K562 (cell line): Measurements from ENCODE around the gene ZNF286A. TPM values are rescaled to one million over a fixed set of nuclear protein-coding genes. Genes with fewer than 3 reads are reported as not detected.

ENCODE experiments used
- CHD7 ChIP-seq: fragments of 200-600 bp; sonication (generic); IDR thresholded peaks from one replicate; pipeline ENCODE4 v1.6.1; 2012; ENCODE audit warnings: mild to moderate bottlenecking, low read depth, low read length, inconsistent platforms
- JUND ChIP-seq, 2 experiments: IDR thresholded peaks; 2 replicates in 1 of 2; 3 replicates in 1 of 2; pipeline ENCODE4 v1.6.1; 2011; ENCODE audit warnings: borderline replicate concordance in 2 of 2, low read depth in 2 of 2, low read length in 2 of 2, improper control_type of control experiment in 1 of 2, missing biosample characterization in 1 of 2, missing genetic modification characterization in 1 of 2, missing genetic modification reagents in 1 of 2
- LARP7 ChIP-seq: fragments of 450-650 bp; IDR thresholded peaks from 2 replicates; pipeline ENCODE4 v1.6.1; 2016
- POLR2AphosphoS5 ChIP-seq: IDR thresholded peaks from 2 replicates; pipeline ENCODE4 v1.6.1; 2011; ENCODE audit warnings: mild to moderate bottlenecking, low read depth, low read length, moderate library complexity; ENCODE audit not compliant: control insufficient read depth, insufficient read depth
- RFX1 ChIP-seq: fragments of 450-650 bp; IDR thresholded peaks from 2 replicates; pipeline ENCODE4 v1.6.1; 2016; ENCODE audit warnings: mild to moderate bottlenecking, moderate library complexity
- TEAD1 ChIP-seq, 2 experiments: fragments of 450-650 bp in 1 of 2; sonication (generic) in 1 of 2; formaldehyde crosslinking; IDR thresholded peaks; 2 replicates each; pipeline versions ENCODE4 v1.4.0 to v1.8.0; 2020 to 2022; ENCODE audit warnings: mild to moderate bottlenecking in 2 of 2, missing genetic modification reagents in 1 of 2
- USF2 ChIP-seq: sonication (generic); formaldehyde crosslinking; IDR thresholded peaks from 2 replicates; pipeline ENCODE4 v1.5.0; 2020; ENCODE audit warnings: missing genetic modification reagents
- XRCC3 ChIP-seq: fragments of 450-650 bp; IDR thresholded peaks from 2 replicates; pipeline ENCODE4 v1.6.1; 2017; ENCODE audit warnings: mild to moderate bottlenecking, moderate library complexity
- ZNF134 ChIP-seq: fragments of 250-450 bp; sonication (Bioruptor Pico); conservative IDR thresholded peaks from 2 replicates; pipeline ENCODE4 v1.4.0; 2020
- ZNF146 ChIP-seq: IDR thresholded peaks from one replicate; pipeline ENCODE4 v1.6.1; 2018; ENCODE audit warnings: missing compliant biosample characterization; ENCODE audit not compliant: unreplicated experiment
- ZNF217 ChIP-seq: sonication (generic); formaldehyde crosslinking; IDR thresholded peaks from 2 replicates; pipeline ENCODE4 v1.8.0; 2022; ENCODE audit warnings: mild to moderate bottlenecking, missing genetic modification reagents
- ZNF3 ChIP-seq: fragments of 250-450 bp; sonication (Bioruptor Pico); IDR thresholded peaks from 2 replicates; pipeline ENCODE4 v1.5.0; 2021; ENCODE audit warnings: mild to moderate bottlenecking, moderate library complexity
- ZNF57 ChIP-seq: fragments of 450-650 bp; formaldehyde crosslinking; IDR thresholded peaks from 2 replicates; pipeline ENCODE4 v1.4.0; 2020; ENCODE audit warnings: mild to moderate bottlenecking, moderate library complexity
- ZNF740 ChIP-seq, 3 experiments: fragments of 200-800 bp in 1 of 3; sonication (Bioruptor generic) in 1 of 3; sonication (generic) in 1 of 3; formaldehyde crosslinking in 1 of 3; IDR thresholded peaks; 2 replicates each; pipeline versions ENCODE4 v1.6.1 to v1.8.0; 2016 to 2022; ENCODE audit warnings: mild to moderate bottlenecking in 2 of 3, missing compliant biosample characterization in 2 of 3, missing genetic modification characterization in 2 of 3, missing genetic modification reagents in 1 of 3
- polyA plus RNA-seq, 8 experiments: library from polyadenylated mRNA; depleted of rRNA in 4 of 8; stranded (reverse) in 5 of 8; unstranded in 3 of 8; fragments of >200 nt; fragmentation: Nextera tagmentation in 2 of 8; fragmentation: Illumina TruSeq in 1 of 8; extraction: Ambion mirVana in 2 of 8; extraction: Trizol in 1 of 8; gene quantifications; 2 replicates each; pipeline versions ENCODE4 v1.2.1 to v1.2.3, GENCODE V29; 2011 to 2014; ENCODE audit warnings: inconsistent platforms in 1 of 8, missing spikeins in 1 of 8
- total RNA-seq, 7 experiments: library from RNA; depleted of rRNA in 6 of 7; stranded (reverse); fragments of >200 nt in 6 of 7; fragmentation: Illumina TruSeq in 2 of 7; extraction: Trizol in 2 of 7; gene quantifications; 2 replicates each; pipeline versions ENCODE4 v1.2.1 to v1.2.3, GENCODE V29; 2011 to 2021; ENCODE audit warnings: low replicate concordance in 1 of 7

Gene ZNF286A
- total and polyA plus RNA-seq, 9 of the 15 experiments (the other 6 are each of a cell fraction or from before 2014, with no cell fraction given), result 9.0 to 23.1 (median 16.6) TPM

- TF ChIP-seq CHD7 (no peak), TEAD1 (CRISPR knock-in tag; IDR thresholded peaks at IDR 0.05) (no peak), ZNF217 (CRISPR knock-in tag) (no peak), USF2 (CRISPR knock-in tag) (peak; percentile 74), ZNF146 (CRISPR knock-in tag) (no peak), XRCC3 (no peak), RFX1 (no peak), ZNF57 (CRISPR knock-in tag) (no peak), LARP7 (no peak), ZNF740 (CRISPR knock-in tag; IDR thresholded peaks at IDR 0.05) (no peak), ZNF740 (tag; IDR thresholded peaks at IDR 0.05) (no peak), ZNF134 (CRISPR knock-in tag) (no peak), JUND (IDR thresholded peaks at IDR 0.05; ENCODE audit: borderline replicate concordance, low read depth, low read length) (peak; percentile 84), JUND (tag; IDR thresholded peaks at IDR 0.05; ENCODE audit: borderline replicate concordance, low read depth, low read length) (peak; percentile 75; the same call in 1 of the 3 replicates), ZNF3 (no peak), POLR2AphosphoS5 (no peak)
Observed at GRCh38 chr17:15651583-15652110, 47.9 kb upstream of the ZNF286A start (continued).
